Measurements from ENCODE around the gene RBPJL.

The RBPJL gene

DNA sequence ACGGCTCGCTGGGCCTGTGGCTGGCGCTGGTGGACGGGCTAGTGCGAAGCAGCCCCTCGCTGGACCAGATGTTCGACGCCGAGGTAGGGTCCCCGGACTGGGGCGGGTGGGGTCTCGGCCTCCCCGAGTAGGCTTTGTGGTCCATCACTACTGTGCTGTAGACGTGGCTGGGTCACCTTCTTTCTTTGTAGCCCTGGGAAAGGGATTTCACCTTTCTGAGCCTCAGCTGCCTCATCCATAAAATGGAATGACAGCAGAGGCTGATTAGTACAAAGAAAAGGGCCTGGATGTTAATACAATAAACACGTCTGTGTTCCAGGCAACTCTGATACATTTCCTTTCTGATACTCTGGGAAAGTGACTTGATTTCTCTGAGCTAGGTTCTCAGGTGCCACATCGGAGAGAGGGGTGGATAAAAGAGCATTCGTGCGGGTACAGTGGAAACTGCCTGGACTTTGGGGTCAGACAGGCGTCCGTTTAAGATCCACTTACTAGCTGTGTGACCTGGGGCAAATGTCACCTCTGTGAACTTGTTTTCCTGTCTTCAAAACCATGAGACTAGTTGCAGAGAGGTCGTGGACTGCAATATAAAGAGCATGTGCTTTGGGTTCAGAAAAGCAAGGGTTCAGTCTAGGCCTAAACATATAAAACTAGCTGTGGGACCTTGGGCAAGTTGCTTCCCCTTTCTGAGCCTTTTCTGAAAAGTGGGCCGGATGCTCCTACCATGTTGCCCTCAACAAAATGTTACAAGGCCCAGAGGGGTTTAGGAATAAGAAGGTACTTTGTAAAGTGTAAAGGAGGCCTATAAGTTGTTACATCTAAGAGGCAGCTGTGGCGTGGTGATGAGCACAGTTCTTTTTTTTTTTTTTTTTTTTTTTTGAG, 57.2 kb downstream of the RBPJL start:
- DNase-seq: no peak

DNA sequence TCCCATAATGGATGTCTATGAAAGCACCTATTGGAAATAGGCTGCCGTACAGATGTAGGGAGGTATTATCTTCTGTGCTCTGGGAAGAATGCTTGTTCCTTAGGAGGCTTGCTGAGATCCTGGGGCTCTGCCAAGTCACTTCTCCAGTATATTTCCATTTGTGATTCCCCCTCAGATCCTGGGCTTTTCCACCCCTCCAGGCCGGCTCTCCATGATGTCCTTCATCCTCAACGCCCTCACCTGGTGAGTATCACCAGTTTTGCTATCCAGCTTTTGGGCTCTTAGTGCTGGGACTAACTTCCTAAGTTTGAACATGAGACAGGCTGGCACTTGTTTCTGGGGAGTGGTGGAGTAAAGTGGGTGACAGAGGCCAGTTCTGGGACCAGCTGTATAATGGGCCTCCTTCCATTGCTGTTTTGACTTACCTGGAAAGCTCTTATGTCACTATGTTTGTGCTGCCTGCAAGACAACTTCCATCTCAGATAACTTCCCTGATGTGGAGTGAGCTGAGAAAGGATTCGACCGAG, 58.9 kb downstream of the RBPJL start:
- DNase-seq: no peak

DNA sequence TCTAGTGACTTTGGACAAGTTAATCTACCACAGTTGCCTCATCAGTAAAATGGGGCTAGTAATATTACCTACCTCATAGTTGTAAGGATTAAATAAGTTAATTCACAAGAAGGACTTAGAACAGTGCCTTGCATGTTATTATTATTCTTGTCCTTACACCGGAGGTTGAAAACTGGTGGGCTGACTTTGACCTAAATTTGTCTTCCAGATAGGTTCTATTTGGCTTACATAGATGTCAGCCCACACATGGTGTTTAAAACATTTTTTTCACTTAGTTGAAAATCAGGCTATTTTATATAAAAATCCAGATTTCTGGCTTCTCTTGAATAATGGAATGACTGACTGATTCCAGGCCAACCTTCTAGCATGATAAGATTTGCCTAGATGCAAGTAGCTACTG, 59.6 kb downstream of the RBPJL start:
- no peak for DNase-seq

DNA sequence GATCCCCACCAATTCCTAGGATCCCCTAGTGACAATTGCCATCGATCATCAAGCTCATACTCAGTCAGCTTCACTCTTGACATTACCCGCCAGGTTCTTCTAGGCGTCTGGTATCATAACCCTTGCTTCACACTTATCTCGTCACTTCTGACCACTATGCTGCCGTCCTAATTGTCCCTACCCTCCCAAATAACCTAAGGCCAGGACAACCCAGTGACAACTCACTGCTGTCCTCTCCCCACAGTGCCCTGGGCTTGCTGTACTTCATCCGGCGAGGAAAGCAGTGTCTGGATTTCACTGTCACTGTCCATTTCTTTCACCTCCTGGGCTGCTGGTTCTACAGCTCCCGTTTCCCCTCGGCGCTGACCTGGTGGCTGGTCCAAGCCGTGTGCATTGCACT, 60.0 kb downstream of the RBPJL start:
- no peak for DNase-seq

DNA sequence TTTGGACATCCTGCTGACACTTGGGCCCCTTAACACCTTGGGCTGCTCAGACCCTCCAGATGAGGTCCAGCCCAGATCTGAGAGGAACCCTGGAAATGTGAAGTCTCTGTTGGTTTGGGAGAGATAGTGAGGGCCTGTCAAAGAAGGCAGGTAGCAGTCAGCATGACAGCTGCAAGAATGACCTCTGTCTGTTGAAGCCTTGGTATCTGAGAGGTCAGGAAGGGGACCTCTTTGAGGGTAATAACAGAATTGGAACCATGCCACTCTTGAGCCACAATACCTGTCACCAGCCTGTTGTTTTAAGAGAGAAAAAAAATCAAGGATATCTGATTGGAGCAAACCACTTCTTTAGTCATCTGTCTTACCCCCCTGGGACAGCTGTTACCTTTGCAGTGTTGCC, 60.5 kb downstream of the RBPJL start:
- no peak for DNase-seq
